Measurements from ENCODE around the gene UVRAG.
"Not testable (repeated sequence)": the region's sequence is repeated elsewhere in the genome, so short reads cannot be mapped to it uniquely, and the experiment has no call there.

UVRAG gene

GRCh38 chr11:76074148-76075095 is 259.4 kb downstream of the UVRAG start:
- DNase-seq (ENCODE audit: insufficient read length, low spot score), result no peak
- no peak for TF ChIP-seq POLR2A (IDR thresholded peaks at IDR 0.05; ENCODE audit: low read depth, low read length)
- no peak for FAIRE-seq

- no peak for DNase-seq (ENCODE audit: insufficient read length, low spot score)
- no peak for FAIRE-seq
- no peak for TF ChIP-seq POLR2A (IDR thresholded peaks at IDR 0.05; ENCODE audit: low read depth, low read length)
Observed at GRCh38 chr11:76075716-76076115, 260.7 kb downstream of the UVRAG start.

- not testable (repeated sequence) for DNase-seq (ENCODE audit: insufficient read length, low spot score)
- FAIRE-seq, result peak; percentile 43
Observed at GRCh38 chr11:76076253-76076652, 261.2 kb downstream of the UVRAG start.

- DNase-seq (ENCODE audit: insufficient read length, low spot score) (no peak), FAIRE-seq (no peak)
- TF ChIP-seq POLR2A (IDR thresholded peaks at IDR 0.05; ENCODE audit: low read depth, low read length), result no peak
Observed at GRCh38 chr11:76076749-76077148, 261.7 kb downstream of the UVRAG start.

- FAIRE-seq (no peak), DNase-seq (ENCODE audit: insufficient read length, low spot score) (no peak)
- no peak for TF ChIP-seq POLR2A (IDR thresholded peaks at IDR 0.05; ENCODE audit: low read depth, low read length)
Observed at GRCh38 chr11:76077575-76078150, 262.7 kb downstream of the UVRAG start.

- DNase-seq (ENCODE audit: insufficient read length, low spot score); FAIRE-seq: not testable (repeated sequence)
Observed at GRCh38 chr11:76081084-76081483, 266.1 kb downstream of the UVRAG start.

- no peak for DNase-seq (ENCODE audit: insufficient read length, low spot score)
- FAIRE-seq, result peak; percentile 30
- TF ChIP-seq POLR2A (IDR thresholded peaks at IDR 0.05; ENCODE audit: low read depth, low read length), result no peak
Observed at GRCh38 chr11:76083563-76084451, 268.8 kb downstream of the UVRAG start.

GRCh38 chr11:76085270-76085669 is 270.3 kb downstream of the UVRAG start:
- FAIRE-seq, result no peak
- TF ChIP-seq POLR2A (IDR thresholded peaks at IDR 0.05; ENCODE audit: low read depth, low read length), result no peak
- no peak for DNase-seq (ENCODE audit: insufficient read length, low spot score)

- peak; percentile 7 for DNase-seq (ENCODE audit: insufficient read length, low spot score)
- TF ChIP-seq POLR2A (IDR thresholded peaks at IDR 0.05; ENCODE audit: low read depth, low read length), result no peak
- peak; percentile 81 for FAIRE-seq
Observed at GRCh38 chr11:76086743-76087635, 272.0 kb downstream of the UVRAG start.

- FAIRE-seq (no peak), DNase-seq (ENCODE audit: insufficient read length, low spot score) (no peak)
- TF ChIP-seq POLR2A (IDR thresholded peaks at IDR 0.05; ENCODE audit: low read depth, low read length), result no peak
Observed at GRCh38 chr11:76087749-76088148, 272.7 kb downstream of the UVRAG start.

GRCh38 chr11:76088511-76088910 is 273.5 kb downstream of the UVRAG start:
- FAIRE-seq (no peak), DNase-seq (ENCODE audit: insufficient read length, low spot score) (no peak)
- TF ChIP-seq POLR2A (IDR thresholded peaks at IDR 0.05; ENCODE audit: low read depth, low read length), result no peak

- TF ChIP-seq POLR2A (IDR thresholded peaks at IDR 0.05; ENCODE audit: low read depth, low read length), result no peak
- FAIRE-seq (no peak), DNase-seq (ENCODE audit: insufficient read length, low spot score) (no peak)
Observed at GRCh38 chr11:76090174-76090573, 275.2 kb downstream of the UVRAG start.

- no peak for TF ChIP-seq POLR2A (IDR thresholded peaks at IDR 0.05; ENCODE audit: low read depth, low read length)
- no peak for DNase-seq (ENCODE audit: insufficient read length, low spot score)
- FAIRE-seq, result no peak
Observed at GRCh38 chr11:76090821-76091220, 275.8 kb downstream of the UVRAG start.
